Mesodermal cell (in vitro differentiated cells): Measurements from ENCODE around the gene NSL1.
"Not testable (repeated sequence)": the region's sequence is repeated elsewhere in the genome, so short reads cannot be mapped to it uniquely, and the experiment has no call there.

ENCODE experiments used
- H3K27ac ChIP-seq: 2 replicates; pipeline ENCODE4 v1.7.0; 2013; ENCODE audit warnings: mild to moderate bottlenecking, low read depth, low read length, moderate library complexity; ENCODE audit not compliant: severe bottlenecking
- H3K36me3 ChIP-seq: 2 replicates; pipeline ENCODE4 v1.7.1; 2013; ENCODE audit warnings: mild to moderate bottlenecking, low read length, moderate library complexity; ENCODE audit not compliant: control insufficient read depth, insufficient read depth
- H3K4me1 ChIP-seq: one replicate; pipeline ENCODE4 v1.7.1; 2013; ENCODE audit warnings: mild to moderate bottlenecking, low read length; ENCODE audit not compliant: insufficient read depth, control insufficient read depth, poor library complexity, severe bottlenecking
- H3K4me3 ChIP-seq: 2 replicates; pipeline ENCODE4 v1.7.0; 2013; ENCODE audit warnings: low read length, control low read depth, mild to moderate bottlenecking; ENCODE audit not compliant: insufficient read depth, poor library complexity, severe bottlenecking; ENCODE audit errors: extremely low read depth
- H3K9me3 ChIP-seq: 2 replicates; pipeline ENCODE4 v1.7.1; 2013; ENCODE audit warnings: mild to moderate bottlenecking, low read length, moderate library complexity; ENCODE audit not compliant: control insufficient read depth
- WGBS, 2 experiments: methylation state at CpG; one replicate each; pipeline ENCODE4 v1.1.5; 2013; ENCODE audit warnings: missing lambda C conversion rate in 2 of 2; ENCODE audit not compliant: insufficient coverage in 2 of 2; 5-methylcytosine and 5-hydroxymethylcytosine counted together

The NSL1 gene

DNA sequence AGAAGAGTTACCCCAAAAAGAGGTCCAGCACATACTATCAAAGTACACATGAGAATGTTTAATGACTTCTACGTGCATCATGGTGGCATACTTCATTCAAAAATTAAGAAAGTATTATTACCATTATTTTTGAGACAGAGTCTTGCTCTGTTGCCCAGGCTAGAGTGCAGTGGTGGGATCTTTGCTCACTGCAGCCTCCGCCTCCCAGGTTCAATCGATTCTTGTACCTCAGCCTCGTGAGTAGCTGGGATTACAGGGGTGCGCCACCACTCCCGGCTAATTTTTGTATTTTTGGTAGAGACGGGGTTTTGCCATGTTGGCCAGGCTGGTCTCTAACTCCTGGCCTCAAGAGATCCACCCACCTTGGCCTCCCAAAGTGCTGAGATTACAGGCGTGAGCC, 79.6 kb downstream of the NSL1 start:
- H3K4me3 ChIP-seq, H3K9me3 ChIP-seq, H3K36me3 ChIP-seq, H3K4me1 ChIP-seq, H3K27ac ChIP-seq: not testable (repeated sequence)
- WGBS, 2 experiments, result 93 to 100% methylated on average over 3 to 6 of the region's 8 CpGs

- H3K9me3 ChIP-seq, result no peaks in the 10 kb centered on the region
- H3K27ac ChIP-seq, result no peak overlapping the region
- H3K4me3 ChIP-seq, result no peak overlapping the region
- H3K4me1 ChIP-seq, result no peaks in the 10 kb centered on the region
- WGBS, 2 experiments, result 81 to 89% methylated on average over 5 of the region's 6 CpGs
- H3K36me3 ChIP-seq, result no peaks in the 10 kb centered on the region
Observed at GRCh38 chr1:212710566-212710965, 81.0 kb downstream of the NSL1 start.

- H3K9me3 ChIP-seq, result no peaks in the 10 kb centered on the region
- WGBS, 2 experiments, result 87 to 93% methylated on average over 7 to 9 of the region's 9 CpGs
- no peaks in the 10 kb centered on the region for H3K36me3 ChIP-seq
- no peak overlapping the region for H3K27ac ChIP-seq
- H3K4me1 ChIP-seq, result no peaks in the 10 kb centered on the region
- no peak overlapping the region for H3K4me3 ChIP-seq
Observed at GRCh38 chr1:212703991-212704564, 87.5 kb downstream of the NSL1 start.

GRCh38 chr1:212702672-212703071, 88.9 kb downstream of the NSL1 start:
- no peaks in the 10 kb centered on the region for H3K36me3 ChIP-seq
- H3K9me3 ChIP-seq, result no peaks in the 10 kb centered on the region
- no peaks in the 10 kb centered on the region for H3K4me1 ChIP-seq
- H3K4me3 ChIP-seq, result no peak overlapping the region
- no CpG with 5 or more reads among the region's 1 CpG for WGBS, 2 experiments
- no peak overlapping the region for H3K27ac ChIP-seq

DNA sequence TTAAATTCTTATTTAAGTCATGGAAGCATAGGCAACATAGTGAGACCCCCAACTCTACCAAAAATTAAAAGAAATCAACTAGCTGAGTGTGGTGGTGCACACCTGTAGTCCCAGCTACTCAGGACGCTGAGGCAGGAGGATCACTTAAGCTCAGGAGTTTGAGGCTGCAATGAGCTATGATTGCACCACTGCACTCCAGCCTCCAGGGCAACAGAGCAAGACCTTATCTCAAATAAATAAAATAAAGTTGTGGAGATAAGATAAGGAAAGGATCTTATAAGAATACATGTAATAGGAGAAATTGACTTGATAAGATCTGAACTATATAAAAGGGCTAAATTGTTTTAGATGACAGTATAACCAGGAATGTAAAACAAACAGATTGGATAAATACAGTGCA, 89.7 kb downstream of the NSL1 start:
- Histone ChIP-seq H3K9me3 (no peaks in the 10 kb centered on the region), H3K27ac (no peak overlapping the region)
- WGBS, 2 experiments, result no CpG with 5 or more reads among the region's 1 CpG

GRCh38 chr1:212700892-212701819, 90.4 kb downstream of the NSL1 start:
- Histone ChIP-seq H3K36me3 (no peaks in the 10 kb centered on the region), H3K4me1 (no peaks in the 10 kb centered on the region), H3K4me3 (peak overlapping the region; percentile 44), H3K27ac (no peak overlapping the region), H3K9me3 (no peaks in the 10 kb centered on the region)
- 8 to 12% methylated on average over 19 to 25 of the region's 27 CpGs for WGBS, 2 experiments

More for the DNA sequence above, 89.7 kb downstream of the NSL1 start:
- H3K4me3 ChIP-seq, result no peak overlapping the region
- no peaks in the 10 kb centered on the region for H3K4me1 ChIP-seq
- H3K36me3 ChIP-seq, result no peaks in the 10 kb centered on the region

- WGBS, 2 experiments, result 1 to 2% methylated on average over 44 to 48 of the region's 56 CpGs
- Histone ChIP-seq H3K9me3 (no peaks in the 10 kb centered on the region), H3K36me3 (no peaks in the 10 kb centered on the region), H3K4me1 (no peaks in the 10 kb centered on the region), H3K27ac (no peak overlapping the region), H3K4me3 (peak overlapping the region; percentile 44)
Observed at GRCh38 chr1:212700223-212700891, 91.2 kb downstream of the NSL1 start.

GRCh38 chr1:212699625-212700222, 91.9 kb downstream of the NSL1 start, which contains the start of gene BATF3:
Gene BATF3, minus strand, starts transcription at chr1:212699840. Its CDS starts 78 bp downstream, at chr1:212699762.
- WGBS, 2 experiments, result 0 to 1% methylated on average over 36 to 47 of the region's 79 CpGs
- H3K9me3 ChIP-seq, result no peaks in the 10 kb centered on the region
- no peaks in the 10 kb centered on the region for H3K36me3 ChIP-seq
- no peaks in the 10 kb centered on the region for H3K4me1 ChIP-seq
- no peak within 1 kb of the TSS for H3K27ac ChIP-seq
- H3K4me3 ChIP-seq, result peak within 1 kb of the TSS; percentile 44

- 2 to 5% methylated on average over 15 to 30 of the region's 42 CpGs for WGBS, 2 experiments
Observed at GRCh38 chr1:212699104-212699624, 92.4 kb downstream of the NSL1 start.

DNA sequence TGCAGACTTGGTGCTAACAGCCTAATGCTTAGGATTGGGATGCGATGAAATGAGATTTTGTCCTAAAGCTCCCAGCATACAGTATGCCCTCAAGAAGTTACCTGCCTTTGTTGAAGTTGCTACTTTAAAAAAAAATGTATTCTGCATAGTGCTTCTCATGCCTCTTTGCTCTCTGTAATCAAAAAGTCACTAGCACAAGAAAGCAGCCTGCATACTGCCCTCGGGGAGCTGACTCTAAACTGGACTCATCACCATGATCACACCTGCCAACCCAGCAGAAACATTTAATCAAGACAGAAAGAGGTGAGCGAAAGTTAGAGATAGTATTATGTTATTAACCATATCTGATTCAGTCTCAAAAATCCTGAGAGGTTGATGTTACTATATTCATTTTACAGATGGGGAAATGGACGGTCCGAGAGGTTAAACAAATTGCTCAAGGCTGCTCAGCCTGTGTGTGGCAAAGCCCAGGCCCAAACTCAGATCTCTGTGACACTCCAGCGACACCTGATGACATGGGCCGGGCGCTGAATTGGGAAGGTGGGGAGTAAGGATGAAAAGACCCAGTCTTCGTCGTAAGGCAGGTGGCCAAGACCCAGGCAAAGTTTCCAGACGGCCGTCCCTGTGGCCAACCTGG, 93.0 kb downstream of the NSL1 start:
- Histone ChIP-seq H3K27ac (no peak overlapping the region), H3K4me3 (peak overlapping the region; percentile 44)
- WGBS, 2 experiments, result 24 to 30% methylated on average over 8 to 9 of the region's 12 CpGs

More at GRCh38 chr1:212699104-212699624, 92.4 kb downstream of the NSL1 start:
- H3K36me3 ChIP-seq, result no peaks in the 10 kb centered on the region
- peak overlapping the region; percentile 44 for H3K4me3 ChIP-seq
- H3K4me1 ChIP-seq, result no peaks in the 10 kb centered on the region
- no peaks in the 10 kb centered on the region for H3K9me3 ChIP-seq
- H3K27ac ChIP-seq, result no peak overlapping the region

More for the DNA sequence above, 93.0 kb downstream of the NSL1 start:
- Histone ChIP-seq H3K36me3 (no peaks in the 10 kb centered on the region), H3K4me1 (no peaks in the 10 kb centered on the region), H3K9me3 (no peaks in the 10 kb centered on the region)
